ENCODE results near the gene RETREG2. TPM values are rescaled to one million over a fixed set of nuclear protein-coding genes. Genes with fewer than 3 reads are reported as not detected.

RETREG2 gene
- total RNA-seq, 1 experiment from 2014 or later = 49.3 TPM

GRCh38 chr2:219214141-219214540 lies 36.1 kb downstream of the RETREG2 start:
- Mint-ChIP-seq H3K27me3 (ENCODE audit: insufficient read depth, unreplicated experiment) (no peaks in the 10 kb centered on the region), H3K4me3 (ENCODE audit: unreplicated experiment) (no peak overlapping the region), H3K27ac (ENCODE audit: low read depth, unreplicated experiment) (peak overlapping the region; percentile 40), H3K4me1 (ENCODE audit: insufficient read depth, unreplicated experiment) (no peaks in the 10 kb centered on the region), H3K9me3 (ENCODE audit: unreplicated experiment) (no peaks in the 10 kb centered on the region), H3K36me3 (ENCODE audit: insufficient read depth, unreplicated experiment) (peaks cover 61% of the 10 kb centered on the region)
- DNase-seq (ENCODE audit: unreplicated experiment) = no peak
- CTCF ChIA-PET = no interaction called here
- POLR2A ChIA-PET = interaction anchor here (2.0 kb wide), 1 partner anchor 15 kb away, joined by 7 read pairs; the partner anchor contains the start of genes ANKZF1 and ATG9A
- BruUV-seq (replicated peaks) = no TSS peak
- TF ChIP-seq CTCF (IDR thresholded peaks at IDR 0.05; ENCODE audit: unreplicated experiment) = no peak
- intact Hi-C loops (cut with micrococcal nuclease) = no loop called here

- no peak for DNase-seq (ENCODE audit: unreplicated experiment)
- H3K9me3 Mint-ChIP-seq (ENCODE audit: unreplicated experiment) = no peaks in the 10 kb centered on the region
- intact Hi-C loops (cut with micrococcal nuclease) = no loop called here
- peaks cover 54% of the 10 kb centered on the region for H3K36me3 Mint-ChIP-seq (ENCODE audit: insufficient read depth, unreplicated experiment)
- H3K4me3 Mint-ChIP-seq (ENCODE audit: unreplicated experiment) = no peak overlapping the region
- H3K27me3 Mint-ChIP-seq (ENCODE audit: insufficient read depth, unreplicated experiment) = no peaks in the 10 kb centered on the region
- no TSS peak for BruUV-seq (replicated peaks)
- CTCF ChIA-PET = interaction anchor here (5.2 kb wide), 1 partner anchor 80 kb away, joined by 24 read pairs; no protein-coding TSS in a partner anchor
- no peak for TF ChIP-seq CTCF (IDR thresholded peaks at IDR 0.05; ENCODE audit: unreplicated experiment)
- H3K27ac Mint-ChIP-seq (ENCODE audit: low read depth, unreplicated experiment) = no peak overlapping the region
- POLR2A ChIA-PET = interaction anchor here (6.3 kb wide), 1 partner anchor 14 kb away, joined by 127 read pairs; the partner anchor contains the start of genes ANKZF1 and ATG9A
- no peaks in the 10 kb centered on the region for H3K4me1 Mint-ChIP-seq (ENCODE audit: insufficient read depth, unreplicated experiment)
Observed at GRCh38 chr2:219214786-219215185, 36.7 kb downstream of the RETREG2 start.

GRCh38 chr2:219215871-219216534 lies 37.9 kb downstream of the RETREG2 start:
- CTCF ChIA-PET = interaction anchor here (0.6 to 5.2 kb wide), 6 partner anchors 10 to 79 kb away, joined by 3 to 24 read pairs (median 4); no protein-coding TSS in a partner anchor
- no peak for TF ChIP-seq CTCF (IDR thresholded peaks at IDR 0.05; ENCODE audit: unreplicated experiment)
- H3K27ac Mint-ChIP-seq (ENCODE audit: low read depth, unreplicated experiment) = no peak overlapping the region
- H3K27me3 Mint-ChIP-seq (ENCODE audit: insufficient read depth, unreplicated experiment) = no peaks in the 10 kb centered on the region
- BruUV-seq (replicated peaks) = no TSS peak
- POLR2A ChIA-PET = interaction anchor here (2.4 to 6.3 kb wide), 4 partner anchors 9 to 36 kb away, joined by 18 to 127 read pairs (median 62); partner anchors contain the start of genes ANKZF1, ATG9A, GLB1L and STK16
- H3K4me1 Mint-ChIP-seq (ENCODE audit: insufficient read depth, unreplicated experiment) = no peaks in the 10 kb centered on the region
- no peak for DNase-seq (ENCODE audit: unreplicated experiment)
- intact Hi-C loops (cut with micrococcal nuclease) = no loop called here
- H3K9me3 Mint-ChIP-seq (ENCODE audit: unreplicated experiment) = no peaks in the 10 kb centered on the region
- peaks cover 42% of the 10 kb centered on the region for H3K36me3 Mint-ChIP-seq (ENCODE audit: insufficient read depth, unreplicated experiment)
- H3K4me3 Mint-ChIP-seq (ENCODE audit: unreplicated experiment) = no peak overlapping the region

GRCh38 chr2:219216535-219216915 lies 38.5 kb downstream of the RETREG2 start:
- no peaks in the 10 kb centered on the region for H3K9me3 Mint-ChIP-seq (ENCODE audit: unreplicated experiment)
- H3K4me3 Mint-ChIP-seq (ENCODE audit: unreplicated experiment) = peak overlapping the region; percentile 48
- POLR2A ChIA-PET = interaction anchor here (2.4 to 6.3 kb wide), 5 partner anchors 9 to 40 kb away, joined by 18 to 127 read pairs (median 60); partner anchors contain the start of genes ANKZF1, ATG9A, CNPPD1 and GLB1L
- no peaks in the 10 kb centered on the region for H3K4me1 Mint-ChIP-seq (ENCODE audit: insufficient read depth, unreplicated experiment)
- no TSS peak for BruUV-seq (replicated peaks)
- CTCF ChIA-PET = interaction anchor here (0.6 to 5.2 kb wide), 7 partner anchors 10 to 84 kb away, joined by 3 to 24 read pairs (median 5); no protein-coding TSS in a partner anchor
- intact Hi-C loops (cut with micrococcal nuclease) = no loop called here
- H3K27ac Mint-ChIP-seq (ENCODE audit: low read depth, unreplicated experiment) = peak overlapping the region; percentile 83
- no peaks in the 10 kb centered on the region for H3K27me3 Mint-ChIP-seq (ENCODE audit: insufficient read depth, unreplicated experiment)
- peaks cover 37% of the 10 kb centered on the region for H3K36me3 Mint-ChIP-seq (ENCODE audit: insufficient read depth, unreplicated experiment)
- TF ChIP-seq CTCF (IDR thresholded peaks at IDR 0.05; ENCODE audit: unreplicated experiment) = no peak
- no peak for DNase-seq (ENCODE audit: unreplicated experiment)
